Upper lobe of left lung (tissue), 6 donors: Measurements from ENCODE around the gene MAP6. TPM values are rescaled to one million over a fixed set of nuclear protein-coding genes. Genes with fewer than 3 reads are reported as not detected.
"Not testable (repeated sequence)": the region's sequence is repeated elsewhere in the genome, so short reads cannot be mapped to it uniquely, and the experiment has no call there.

Experiments
- ATAC-seq, 2 donors: fragments of 200-7000 bp; cut with Tn5 transposase; one replicate each; pipeline ENCODE4 v1.9.1; 2022; ENCODE audit warnings: mild to moderate bottlenecking in 2 of 2, moderate library complexity in 2 of 2; ENCODE audit not compliant: low FRiP score in 2 of 2
- DNase-seq, 2 donors: peaks; one replicate each; pipeline ENCODE4 v3.0.0-alpha.2; 2019 to 2020
- H3K27ac ChIP-seq, 4 donors: fragments of 200-600 bp; sonication (generic); one replicate each; pipeline ENCODE4 v1.5.1; 2016 to 2019
- H3K27me3 ChIP-seq, 4 donors: fragments of 200-600 bp; sonication (generic); one replicate each; pipeline ENCODE4 v1.5.1; 2017 to 2019
- H3K36me3 ChIP-seq, 4 donors: fragments of 200-600 bp; sonication (generic); one replicate each; pipeline ENCODE4 v1.5.1; 2016 to 2019
- H3K4me1 ChIP-seq, 4 donors: fragments of 200-600 bp; sonication (generic); one replicate each; pipeline ENCODE4 v1.5.1; 2018 to 2019
- H3K4me3 ChIP-seq, 4 donors: fragments of 200-600 bp; sonication (generic); one replicate each; pipeline ENCODE4 v1.5.1; 2017 to 2019; ENCODE audit warnings: mild to moderate bottlenecking in 2 of 4, moderate library complexity in 1 of 4
- H3K9me3 ChIP-seq, 4 donors: fragments of 200-600 bp; sonication (generic); one replicate each; pipeline ENCODE4 v1.5.1; 2018 to 2019
- CTCF ChIP-seq, 6 experiments: fragments of 450-650 bp in 4 of 6; fragments of 200-600 bp in 2 of 6; sonication (generic) in 2 of 6; IDR thresholded peaks; one replicate each; pipeline ENCODE4 v1.5.1; 2016 to 2019; ENCODE audit warnings: antibody characterized with exemption in 6 of 6
- EP300 ChIP-seq, 4 donors: sonication (generic); formaldehyde crosslinking; IDR thresholded peaks; one replicate each; pipeline ENCODE4 v1.5.1; 2017; ENCODE audit warnings: antibody characterized with exemption in 4 of 4, control low read depth in 2 of 4
- POLR2A ChIP-seq, 4 donors: fragments of 450-650 bp; IDR thresholded peaks; one replicate each; pipeline ENCODE4 v1.5.1; 2016 to 2017; ENCODE audit warnings: antibody characterized with exemption in 4 of 4, mild to moderate bottlenecking in 2 of 4
- POLR2AphosphoS5 ChIP-seq, 2 donors: sonication (generic); formaldehyde crosslinking; IDR thresholded peaks; one replicate each; pipeline ENCODE4 v1.5.1; 2017; ENCODE audit warnings: antibody characterized with exemption in 2 of 2
- WGBS, 2 donors: methylation state at CpG; one replicate each; pipeline ENCODE4 v1.1.5; 2017 to 2018; 5-methylcytosine and 5-hydroxymethylcytosine counted together
- total RNA-seq, 6 donors: library from RNA; depleted of rRNA in 4 of 6; stranded (reverse); fragments of >200 nt in 4 of 6; gene quantifications; one replicate each; pipeline versions ENCODE4 v1.1.0 to v1.2.1, GENCODE V29; 2016 to 2021
- donor health status: DM: no; HTN: no; CAD: no; lungs with moderate emphysema.
- donor health status: DM: no; HTN: yes; CAD: no; lungs with severe emphysema.

The MAP6 gene
- total RNA-seq, 6 donors from 2014 or later, result 3.5 to 17.6 (median 8.9) TPM

- no peak for TF ChIP-seq POLR2A (IDR thresholded peaks at IDR 0.05)
- TF ChIP-seq EP300 (IDR thresholded peaks at IDR 0.05), result no peak
- no peaks in the 10 kb centered on the region for H3K4me1 ChIP-seq
- H3K9me3 ChIP-seq, result no peaks in the 10 kb centered on the region
- H3K4me3 ChIP-seq, result no peak overlapping the region
- WGBS, 2 donors, result 78 to 80% methylated on average over 4 of the region's 4 CpGs
- H3K27ac ChIP-seq, result no peak overlapping the region
- ATAC-seq (no peak), DNase-seq (no peak)
- H3K36me3 ChIP-seq, result no peaks in the 10 kb centered on the region
- no peaks in the 10 kb centered on the region for H3K27me3 ChIP-seq
Observed at GRCh38 chr11:75697906-75698581, 29.2 kb upstream of the MAP6 start.

- Histone ChIP-seq H3K9me3 (no peaks in the 10 kb centered on the region), H3K4me3 (no peak overlapping the region), H3K4me1 (no peaks in the 10 kb centered on the region), H3K27ac (no peak overlapping the region), H3K27me3 (no peaks in the 10 kb centered on the region), H3K36me3 (no peaks in the 10 kb centered on the region)
- DNase-seq (no peak), ATAC-seq (no peak)
- TF ChIP-seq POLR2A (IDR thresholded peaks at IDR 0.05) (no peak), EP300 (IDR thresholded peaks at IDR 0.05) (no peak), CTCF (IDR thresholded peaks at IDR 0.05) (no peak), POLR2AphosphoS5 (IDR thresholded peaks at IDR 0.05) (no peak)
- 86 to 93% methylated on average over 4 of the region's 4 CpGs for WGBS, 2 donors
Observed at GRCh38 chr11:75691804-75692203, 23.0 kb upstream of the MAP6 start.

- ATAC-seq, result peak in 1 of 2 donors; percentile 40
- H3K4me3 ChIP-seq, result no peak overlapping the region
Observed at GRCh38 chr11:75689863-75690609, 21.2 kb upstream of the MAP6 start.

GRCh38 chr11:75683856-75684255 is 15.0 kb upstream of the MAP6 start:
- not testable (repeated sequence) for H3K27me3 ChIP-seq

More at GRCh38 chr11:75689863-75690609, 21.2 kb upstream of the MAP6 start:
- no peaks in the 10 kb centered on the region for H3K27me3 ChIP-seq
- no peak overlapping the region for H3K27ac ChIP-seq
- no peaks in the 10 kb centered on the region for H3K36me3 ChIP-seq
- TF ChIP-seq EP300 (IDR thresholded peaks at IDR 0.05) (no peak), CTCF (IDR thresholded peaks at IDR 0.05) (no peak), POLR2AphosphoS5 (IDR thresholded peaks at IDR 0.05) (no peak), POLR2A (IDR thresholded peaks at IDR 0.05) (no peak)
- no peaks in the 10 kb centered on the region for H3K4me1 ChIP-seq
- peaks cover 0 to 5% (median 2%) of the 10 kb centered on the region in 4 donors for H3K9me3 ChIP-seq
- DNase-seq, result no peak
- 79 to 86% methylated on average over 3 of the region's 3 CpGs for WGBS, 2 donors

GRCh38 chr11:75679566-75679965 is 10.7 kb upstream of the MAP6 start:
- Histone ChIP-seq H3K27me3 (no peaks in the 10 kb centered on the region), H3K27ac (no peak overlapping the region), H3K9me3 (no peaks in the 10 kb centered on the region), H3K4me3 (no peak overlapping the region), H3K4me1 (no peaks in the 10 kb centered on the region), H3K36me3 (no peaks in the 10 kb centered on the region)
- no peak for ATAC-seq
- no peak for TF ChIP-seq CTCF (IDR thresholded peaks at IDR 0.05)
- TF ChIP-seq POLR2A (IDR thresholded peaks at IDR 0.05), result no peak
- no peak for TF ChIP-seq EP300 (IDR thresholded peaks at IDR 0.05)
- no peak for TF ChIP-seq POLR2AphosphoS5 (IDR thresholded peaks at IDR 0.05)
- 76 to 91% methylated on average over 8 to 11 of the region's 11 CpGs for WGBS, 2 donors
- DNase-seq, result peak in 1 of 2 donors; percentile 71

More at GRCh38 chr11:75683856-75684255, 15.0 kb upstream of the MAP6 start:
- H3K4me1 ChIP-seq, ATAC-seq, H3K36me3 ChIP-seq, H3K4me3 ChIP-seq, DNase-seq, H3K27ac ChIP-seq, H3K9me3 ChIP-seq: not testable (repeated sequence)
- WGBS, 2 donors, result 76 to 82% methylated on average over 1 of the region's 1 CpG
